Peyer's patch (tissue), 4 donors: ENCODE data around the gene PRPS1.

ENCODE experiments used
- POLR2A ChIP-seq, 2 donors: fragments of 450-650 bp; IDR thresholded peaks; one replicate each; pipeline ENCODE4 v1.5.1; 2017; ENCODE audit warnings: antibody characterized with exemption in 2 of 2, mild to moderate bottlenecking in 2 of 2, moderate library complexity in 2 of 2
- TF ChIP-seq, protein P1 (sequence below), 6 experiments: fragments of 450-650 bp in 4 of 6; fragments of 200-600 bp in 2 of 6; sonication (generic) in 1 of 6; IDR thresholded peaks; one replicate each; pipeline ENCODE4 v1.5.1; 2017 to 2019; ENCODE audit warnings: antibody characterized with exemption in 6 of 6, mild to moderate bottlenecking in 3 of 6, moderate library complexity in 1 of 6

GRCh38 chrX:107691024-107691448, 62.7 kb downstream of the PRPS1 start:
- TF ChIP-seq, protein P1, sequence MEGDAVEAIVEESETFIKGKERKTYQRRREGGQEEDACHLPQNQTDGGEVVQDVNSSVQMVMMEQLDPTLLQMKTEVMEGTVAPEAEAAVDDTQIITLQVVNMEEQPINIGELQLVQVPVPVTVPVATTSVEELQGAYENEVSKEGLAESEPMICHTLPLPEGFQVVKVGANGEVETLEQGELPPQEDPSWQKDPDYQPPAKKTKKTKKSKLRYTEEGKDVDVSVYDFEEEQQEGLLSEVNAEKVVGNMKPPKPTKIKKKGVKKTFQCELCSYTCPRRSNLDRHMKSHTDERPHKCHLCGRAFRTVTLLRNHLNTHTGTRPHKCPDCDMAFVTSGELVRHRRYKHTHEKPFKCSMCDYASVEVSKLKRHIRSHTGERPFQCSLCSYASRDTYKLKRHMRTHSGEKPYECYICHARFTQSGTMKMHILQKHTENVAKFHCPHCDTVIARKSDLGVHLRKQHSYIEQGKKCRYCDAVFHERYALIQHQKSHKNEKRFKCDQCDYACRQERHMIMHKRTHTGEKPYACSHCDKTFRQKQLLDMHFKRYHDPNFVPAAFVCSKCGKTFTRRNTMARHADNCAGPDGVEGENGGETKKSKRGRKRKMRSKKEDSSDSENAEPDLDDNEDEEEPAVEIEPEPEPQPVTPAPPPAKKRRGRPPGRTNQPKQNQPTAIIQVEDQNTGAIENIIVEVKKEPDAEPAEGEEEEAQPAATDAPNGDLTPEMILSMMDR (IDR thresholded peaks at IDR 0.05) = no peak
- TF ChIP-seq POLR2A (IDR thresholded peaks at IDR 0.05) = no peak
